Tibial nerve (tissue), 4 donors: ENCODE measurements around the gene AUTS2. TPM values are rescaled to one million over a fixed set of nuclear protein-coding genes. Genes with fewer than 3 reads are reported as not detected.

ENCODE experiments used
- DNase-seq, 2 donors: peaks; one replicate each; pipeline ENCODE4 v3.0.0-alpha.2; 2019; ENCODE audit warnings: low spot score in 2 of 2
- H3K27ac ChIP-seq, 4 donors: fragments of 200-600 bp; sonication (generic) in 3 of 4; one replicate each; pipeline ENCODE4 v1.5.1; 2017 to 2019; ENCODE audit warnings: mild to moderate bottlenecking in 1 of 4
- H3K27me3 ChIP-seq, 2 donors: fragments of 200-600 bp; sonication (generic) in 1 of 2; one replicate each; pipeline versions ENCODE4 v1.5.1 to v1.6.0; 2017 to 2019
- H3K36me3 ChIP-seq, 3 donors: fragments of 200-600 bp; sonication (generic); one replicate each; pipeline ENCODE4 v1.5.1; 2018 to 2019
- H3K4me1 ChIP-seq, 4 donors: fragments of 200-600 bp; sonication (generic) in 3 of 4; one replicate each; pipeline ENCODE4 v1.5.1; 2017 to 2019
- H3K4me3 ChIP-seq, 4 donors: fragments of 200-600 bp; sonication (generic) in 3 of 4; one replicate each; pipeline ENCODE4 v1.5.1; 2017 to 2019; ENCODE audit warnings: mild to moderate bottlenecking in 1 of 4, moderate library complexity in 1 of 4
- H3K9me3 ChIP-seq, 4 donors: fragments of 200-600 bp; sonication (generic) in 3 of 4; one replicate each; pipeline ENCODE4 v1.5.1; 2017 to 2019
- CTCF ChIP-seq, 5 experiments: fragments of 200-600 bp in 3 of 5; fragments of 450-650 bp in 2 of 5; sonication (generic) in 3 of 5; IDR thresholded peaks; one replicate each; pipeline ENCODE4 v1.5.1; 2016 to 2019; ENCODE audit warnings: antibody characterized with exemption in 5 of 5, mild to moderate bottlenecking in 3 of 5, moderate library complexity in 2 of 5
- EP300 ChIP-seq, 2 donors: sonication (generic); formaldehyde crosslinking; IDR thresholded peaks; one replicate each; pipeline ENCODE4 v1.6.1; 2017; ENCODE audit warnings: antibody characterized with exemption in 2 of 2, mild to moderate bottlenecking in 1 of 2
- POLR2A ChIP-seq, 2 donors: fragments of 450-650 bp; IDR thresholded peaks; one replicate each; pipeline ENCODE4 v1.6.1; 2017; ENCODE audit warnings: antibody characterized with exemption in 2 of 2, mild to moderate bottlenecking in 2 of 2, moderate library complexity in 2 of 2
- WGBS, 2 donors: methylation state at CpG; one replicate each; pipeline ENCODE4 v1.1.5; 2018; 5-methylcytosine and 5-hydroxymethylcytosine counted together
- total RNA-seq, 4 donors: library from RNA; depleted of rRNA; stranded (reverse); fragments of >200 nt; gene quantifications; one replicate each; pipeline ENCODE4 v1.1.0, GENCODE V29; 2016

Gene AUTS2
- total RNA-seq, 4 donors from 2014 or later: 56.6 to 87.9 (median 71.6) TPM

GRCh38 chr7:70504254-70504653, 906.0 kb downstream of the AUTS2 start:
- 92 to 93% methylated on average over 6 of the region's 6 CpGs for WGBS, 2 donors
- Histone ChIP-seq H3K36me3 (no peaks in the 10 kb centered on the region), H3K4me3 (no peak overlapping the region), H3K27me3 (no peaks in the 10 kb centered on the region), H3K27ac (no peak overlapping the region), H3K9me3 (no peaks in the 10 kb centered on the region), H3K4me1 (no peaks in the 10 kb centered on the region)
- no peak for DNase-seq
- TF ChIP-seq EP300 (IDR thresholded peaks at IDR 0.05) (no peak), CTCF (IDR thresholded peaks at IDR 0.05) (no peak), POLR2A (IDR thresholded peaks at IDR 0.05) (no peak)

- DNase-seq: no peak
- Histone ChIP-seq H3K27ac (no peak overlapping the region), H3K27me3 (no peaks in the 10 kb centered on the region), H3K36me3 (no peaks in the 10 kb centered on the region), H3K4me1 (no peaks in the 10 kb centered on the region), H3K9me3 (no peaks in the 10 kb centered on the region), H3K4me3 (no peak overlapping the region)
- WGBS, 2 donors: 71 to 78% methylated on average over 6 of the region's 6 CpGs
- TF ChIP-seq CTCF (IDR thresholded peaks at IDR 0.05) (no peak), EP300 (IDR thresholded peaks at IDR 0.05) (no peak), POLR2A (IDR thresholded peaks at IDR 0.05) (no peak)
These were observed 907.2 kb downstream of the AUTS2 start for GRCh38 chr7:70505468-70505867.

- no peaks in the 10 kb centered on the region for H3K4me1 ChIP-seq
- no peaks in the 10 kb centered on the region for H3K9me3 ChIP-seq
- TF ChIP-seq CTCF (IDR thresholded peaks at IDR 0.05) (no peak), EP300 (IDR thresholded peaks at IDR 0.05) (no peak), POLR2A (IDR thresholded peaks at IDR 0.05) (no peak)
- no peak overlapping the region for H3K4me3 ChIP-seq
- 90 to 92% methylated on average over 9 of the region's 9 CpGs for WGBS, 2 donors
- DNase-seq: no peak
- H3K27ac ChIP-seq: no peak overlapping the region
- H3K27me3 ChIP-seq: no peaks in the 10 kb centered on the region
- no peaks in the 10 kb centered on the region for H3K36me3 ChIP-seq
These were observed 907.6 kb downstream of the AUTS2 start for GRCh38 chr7:70505886-70506285.

GRCh38 chr7:70506434-70506833, 908.2 kb downstream of the AUTS2 start:
- H3K4me1 ChIP-seq: no peaks in the 10 kb centered on the region
- TF ChIP-seq CTCF (IDR thresholded peaks at IDR 0.05) (no peak), EP300 (IDR thresholded peaks at IDR 0.05) (no peak), POLR2A (IDR thresholded peaks at IDR 0.05) (no peak)
- WGBS, 2 donors: 50 to 64% methylated on average over 7 of the region's 7 CpGs
- DNase-seq: no peak
- H3K36me3 ChIP-seq: no peaks in the 10 kb centered on the region
- no peaks in the 10 kb centered on the region for H3K9me3 ChIP-seq
- H3K4me3 ChIP-seq: no peak overlapping the region
- H3K27me3 ChIP-seq: no peaks in the 10 kb centered on the region
- no peak overlapping the region for H3K27ac ChIP-seq

- no peaks in the 10 kb centered on the region for H3K4me1 ChIP-seq
- no peaks in the 10 kb centered on the region for H3K27me3 ChIP-seq
- H3K9me3 ChIP-seq: no peaks in the 10 kb centered on the region
- DNase-seq: no peak
- TF ChIP-seq EP300 (IDR thresholded peaks at IDR 0.05) (no peak), CTCF (IDR thresholded peaks at IDR 0.05) (no peak), POLR2A (IDR thresholded peaks at IDR 0.05) (no peak)
- H3K27ac ChIP-seq: no peak overlapping the region
- WGBS, 2 donors: 83 to 85% methylated on average over 7 of the region's 7 CpGs
- H3K4me3 ChIP-seq: no peak overlapping the region
- H3K36me3 ChIP-seq: no peaks in the 10 kb centered on the region
These were observed 913.9 kb downstream of the AUTS2 start for GRCh38 chr7:70512144-70512543.
